Right kidney (tissue), 1 donor: Measurements from ENCODE around the gene E2F2.

Experiments
- DNase-seq: peaks from one replicate; pipeline ENCODE4 v3.0.0-alpha.2; 2016

E2F2 gene

GRCh38 chr1:23483321-23484252 is 47.4 kb downstream of the E2F2 start, which contains the start of gene ASAP3:
Gene ASAP3, minus strand, starts transcription at chr1:23484179. Its CDS starts 46 bp downstream, at chr1:23484133.
- DNase-seq: peak; percentile 74

- no peak for DNase-seq
Measured at GRCh38 chr1:23481904-23482303, 49.1 kb downstream of the E2F2 start.

GRCh38 chr1:23481026-23481597 is 49.9 kb downstream of the E2F2 start:
- DNase-seq: no peak

- no peak for DNase-seq
Measured at GRCh38 chr1:23480187-23481025, 50.6 kb downstream of the E2F2 start.

GRCh38 chr1:23479666-23479941 is 51.4 kb downstream of the E2F2 start:
- DNase-seq: no peak

- DNase-seq: peak; percentile 37
Measured at GRCh38 chr1:23478896-23479665, 52.0 kb downstream of the E2F2 start.

- no peak for DNase-seq
Measured at GRCh38 chr1:23477359-23478144, 53.5 kb downstream of the E2F2 start.

GRCh38 chr1:23475641-23476040 is 55.4 kb downstream of the E2F2 start:
- no peak for DNase-seq

- DNase-seq: no peak
Measured at GRCh38 chr1:23475134-23475628, 55.9 kb downstream of the E2F2 start.

GRCh38 chr1:23473037-23473800 is 57.8 kb downstream of the E2F2 start:
- DNase-seq: no peak

GRCh38 chr1:23472351-23473036 is 58.5 kb downstream of the E2F2 start:
- no peak for DNase-seq

GRCh38 chr1:23471473-23472075 is 59.5 kb downstream of the E2F2 start:
- no peak for DNase-seq

- no peak for DNase-seq
Measured at GRCh38 chr1:23470282-23471070, 60.6 kb downstream of the E2F2 start.

GRCh38 chr1:23469372-23469982 is 61.6 kb downstream of the E2F2 start:
- no peak for DNase-seq

- DNase-seq: no peak
Measured at GRCh38 chr1:23466423-23466989, 64.5 kb downstream of the E2F2 start.

- DNase-seq: no peak
Measured at GRCh38 chr1:23463286-23463685, 67.7 kb downstream of the E2F2 start.

GRCh38 chr1:23462766-23463165 is 68.3 kb downstream of the E2F2 start:
- DNase-seq: no peak

- DNase-seq: no peak
Measured at GRCh38 chr1:23461050-23461449, 70.0 kb downstream of the E2F2 start.
